Stimulated activated CD8-positive, alpha-beta memory T cell treated with anti-CD3 and anti-CD28 coated beads, Interleukin-4, amount 100 ng/mL, for 24 hours (primary cell): ENCODE results near the gene SWI5.
"Not testable (repeated sequence)": the region's sequence is repeated elsewhere in the genome, so short reads cannot be mapped to it uniquely, and the experiment has no call there.

Experiments used
- DNase-seq: peaks from one replicate; pipeline ENCODE4 v3.0.0-alpha.2; 2020; ENCODE audit warnings: low read depth

SWI5 gene

GRCh38 chr9:128279088-128280073 is 3.3 kb downstream of the SWI5 start:
- not testable (repeated sequence) for DNase-seq

GRCh38 chr9:128280084-128280622 is 4.1 kb downstream of the SWI5 start:
- no peak for DNase-seq

GRCh38 chr9:128282500-128282899 is 6.4 kb downstream of the SWI5 start:
- no peak for DNase-seq

- no peak for DNase-seq
These were observed 9.1 kb downstream of the SWI5 start for GRCh38 chr9:128285033-128285784.

GRCh38 chr9:128286440-128286839 is 10.4 kb downstream of the SWI5 start:
- no peak for DNase-seq

GRCh38 chr9:128288273-128289004 is 12.4 kb downstream of the SWI5 start:
- no peak for DNase-seq

- DNase-seq: no peak
These were observed 15.9 kb downstream of the SWI5 start for GRCh38 chr9:128292009-128292408.

- DNase-seq: no peak
These were observed 17.0 kb downstream of the SWI5 start for GRCh38 chr9:128293091-128293490.

- no peak for DNase-seq
These were observed 18.1 kb downstream of the SWI5 start for GRCh38 chr9:128294142-128294541.

- DNase-seq: no peak
These were observed 20.5 kb downstream of the SWI5 start for GRCh38 chr9:128296340-128297220.

GRCh38 chr9:128297221-128297773 is 21.2 kb downstream of the SWI5 start:
- DNase-seq: no peak

GRCh38 chr9:128298535-128299482 is 22.7 kb downstream of the SWI5 start:
- no peak for DNase-seq

- no peak for DNase-seq
These were observed 28.3 kb downstream of the SWI5 start for GRCh38 chr9:128304136-128304970.

GRCh38 chr9:128304971-128305288 is 28.9 kb downstream of the SWI5 start:
- no peak for DNase-seq

- DNase-seq: no peak
These were observed 33.5 kb downstream of the SWI5 start for GRCh38 chr9:128309551-128309950.

GRCh38 chr9:128310461-128310860 is 34.4 kb downstream of the SWI5 start:
- DNase-seq: no peak

GRCh38 chr9:128314697-128315096 is 38.6 kb downstream of the SWI5 start:
- DNase-seq: no peak

GRCh38 chr9:128316421-128316820 is 40.3 kb downstream of the SWI5 start:
- DNase-seq: no peak

GRCh38 chr9:128317629-128318028 is 41.6 kb downstream of the SWI5 start:
- DNase-seq: no peak
